ENCODE results near the gene GLDN.
"Not testable (repeated sequence)": the region's sequence is repeated elsewhere in the genome, so short reads cannot be mapped to it uniquely, and the experiment has no call there.

GLDN gene

DNA sequence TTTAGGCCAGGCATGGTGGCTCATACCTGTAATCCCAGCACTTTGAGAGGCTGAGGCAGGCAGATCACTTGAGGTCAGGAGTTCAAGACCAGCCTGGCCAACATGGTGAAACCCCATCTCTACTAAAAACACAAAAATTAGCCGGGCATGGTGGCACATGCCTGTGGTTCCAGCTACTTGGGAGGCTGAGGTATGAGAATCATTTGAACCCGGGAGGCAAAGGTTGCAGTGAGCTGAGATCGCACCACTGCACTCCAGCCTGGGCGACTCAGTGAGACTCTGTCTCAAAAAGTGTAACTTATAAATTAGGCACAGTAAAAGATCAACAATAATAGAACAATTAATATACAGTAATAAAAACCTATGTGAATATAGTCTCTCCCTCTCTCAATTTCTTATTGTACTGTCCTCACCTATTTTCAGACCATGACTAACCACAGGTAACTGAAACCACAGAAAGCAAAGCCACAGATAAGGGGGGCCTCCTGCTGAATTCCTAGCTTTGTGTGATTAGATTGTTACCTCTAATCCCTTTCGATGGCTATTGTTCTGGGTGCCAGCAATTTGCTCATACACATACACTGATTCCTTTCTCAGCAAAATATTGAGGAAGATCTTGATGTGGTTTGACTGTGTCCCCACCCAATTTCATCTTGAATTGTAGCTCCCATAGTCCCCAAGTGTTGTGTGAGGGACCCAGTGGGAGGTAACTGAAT lies 104.7 kb downstream of the GLDN start:
- not testable (repeated sequence) for DNase-seq (ENCODE audit: low spot score)

DNA sequence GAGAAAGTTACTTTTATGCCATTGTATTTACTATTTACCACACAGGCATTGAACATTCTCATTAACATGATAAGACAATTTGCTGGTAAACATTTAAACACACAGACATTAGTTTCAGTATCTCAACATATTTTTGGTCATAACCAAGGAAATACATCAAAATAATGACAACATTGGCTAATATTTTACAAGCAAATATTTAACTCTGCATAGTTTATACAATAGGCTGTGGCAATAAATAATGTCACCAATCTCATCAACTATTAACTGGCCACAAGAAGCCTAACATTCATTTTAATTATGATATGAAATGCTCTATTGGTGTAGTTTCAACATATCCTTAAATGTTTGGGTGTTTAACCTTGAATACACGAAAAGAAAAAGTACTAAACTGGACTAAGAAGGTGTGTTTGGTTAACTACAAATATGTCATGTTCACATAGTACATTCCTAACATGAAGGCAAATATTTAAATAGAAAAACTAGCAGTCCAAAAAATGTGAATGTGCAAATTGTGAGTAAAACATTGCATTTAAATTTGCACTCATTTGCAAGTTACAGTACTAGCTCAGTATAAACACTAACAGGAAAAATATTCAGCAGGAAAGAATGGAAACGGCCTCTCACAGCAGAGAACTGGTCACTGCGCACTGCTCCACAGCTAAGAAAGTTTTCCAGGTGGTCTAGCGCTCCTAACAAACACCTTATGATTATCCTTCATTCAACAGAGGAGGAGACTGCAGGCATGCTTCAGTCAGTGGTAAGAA lies 106.6 kb downstream of the GLDN start:
- no peak for DNase-seq (ENCODE audit: low spot score)

DNA sequence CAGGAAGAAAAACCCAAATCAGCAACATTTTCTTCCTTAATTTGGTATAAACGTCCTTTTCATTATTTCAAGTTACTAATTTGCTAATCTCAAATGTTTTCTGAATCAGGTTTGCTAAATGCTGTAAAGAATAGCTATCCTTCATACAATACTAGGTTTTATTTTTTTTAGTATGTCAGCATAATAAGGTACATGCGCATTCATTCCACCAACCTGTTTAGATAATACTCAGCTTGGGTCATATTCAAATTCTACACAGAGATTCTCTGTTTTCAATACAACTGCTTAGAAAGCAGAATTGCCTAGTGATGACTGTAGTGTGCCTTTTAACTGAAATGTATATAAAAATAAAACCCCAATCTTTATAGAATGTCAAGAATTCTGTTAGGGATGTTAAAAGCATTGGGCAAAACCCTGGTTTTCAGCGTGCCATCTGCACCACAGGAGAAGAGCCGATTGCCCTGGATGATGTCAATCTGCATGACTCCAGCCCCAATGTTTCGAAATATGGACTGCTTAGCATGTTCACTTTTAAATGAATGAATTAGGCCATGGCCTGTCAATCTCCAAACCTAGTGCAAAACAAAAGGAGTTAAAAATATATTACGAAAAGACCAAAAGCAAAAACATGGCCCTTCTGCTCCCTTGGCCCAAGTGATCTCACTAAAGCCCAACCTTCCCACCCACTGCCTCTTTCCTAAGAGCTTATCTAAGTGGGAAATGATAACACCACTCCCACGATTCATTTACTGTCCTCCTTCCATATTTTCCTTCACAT lies 107.4 kb downstream of the GLDN start:
- DNase-seq (ENCODE audit: low spot score), result no peak

DNA sequence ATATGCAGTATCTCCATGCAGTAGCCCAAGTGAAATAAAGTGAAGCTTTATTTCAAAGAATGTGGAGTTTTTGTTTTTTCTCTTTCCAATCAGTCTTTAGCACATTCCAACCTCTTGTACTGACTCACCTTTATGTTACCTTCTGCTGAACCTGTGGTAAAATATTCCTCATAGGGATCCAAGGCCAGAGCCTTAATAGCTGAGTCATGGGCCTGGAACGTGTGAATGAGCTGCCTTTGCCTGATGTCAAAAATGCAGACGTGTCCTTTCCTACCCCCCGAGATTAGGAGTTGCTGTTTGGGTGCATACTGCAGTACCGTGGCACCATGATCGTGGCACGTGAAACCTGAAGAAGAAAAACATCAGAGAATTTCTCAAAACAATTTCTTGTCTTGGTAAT lies 108.5 kb downstream of the GLDN start:
- DNase-seq (ENCODE audit: low spot score), result no peak

All from D341Med (cell line).